Suppressor macrophage treated with lipopolysaccharide for 4 hours (primary cell): ENCODE measurements around the gene SSBP2.
A peak's percentile ranks its signal among the peaks of the same experiment; 100 is the strongest.
"Not testable (repeated sequence)": the region's sequence is repeated elsewhere in the genome, so short reads cannot be mapped to it uniquely, and the experiment has no call there.

Experiments used
- DNase-seq: peaks from one replicate; pipeline ENCODE4 v3.0.0-alpha.2; 2020

The SSBP2 gene

GRCh38 chr5:81420039-81420667 lies 330.7 kb downstream of the SSBP2 start:
- DNase-seq = peak; percentile 74

GRCh38 chr5:81418606-81419005 lies 332.3 kb downstream of the SSBP2 start:
- no peak for DNase-seq

- DNase-seq = no peak
Measured at GRCh38 chr5:81417052-81417451, 333.8 kb downstream of the SSBP2 start.

- DNase-seq = no peak
Measured at GRCh38 chr5:81409896-81410295, 341.0 kb downstream of the SSBP2 start.

GRCh38 chr5:81409361-81409760 lies 341.5 kb downstream of the SSBP2 start:
- no peak for DNase-seq

GRCh38 chr5:81408496-81408895 lies 342.4 kb downstream of the SSBP2 start:
- no peak for DNase-seq

GRCh38 chr5:81407811-81408210 lies 343.1 kb downstream of the SSBP2 start:
- not testable (repeated sequence) for DNase-seq

GRCh38 chr5:81405126-81405891 lies 345.6 kb downstream of the SSBP2 start:
- DNase-seq = no peak

- no peak for DNase-seq
Measured at GRCh38 chr5:81402192-81402930, 348.5 kb downstream of the SSBP2 start.

GRCh38 chr5:81401266-81401665 lies 349.6 kb downstream of the SSBP2 start:
- no peak for DNase-seq

GRCh38 chr5:81400375-81400774 lies 350.5 kb downstream of the SSBP2 start:
- DNase-seq = no peak

GRCh38 chr5:81398741-81399140 lies 352.2 kb downstream of the SSBP2 start:
- DNase-seq = peak; percentile 59

GRCh38 chr5:81397176-81397575 lies 353.7 kb downstream of the SSBP2 start:
- no peak for DNase-seq

- DNase-seq = no peak
Measured at GRCh38 chr5:81395262-81395661, 355.6 kb downstream of the SSBP2 start.

GRCh38 chr5:81393783-81394718 lies 356.8 kb downstream of the SSBP2 start, which contains the start of gene ACOT12:
Gene ACOT12 (minus strand): TSS chr5:81394134. CDS start chr5:81394114, 20 bp downstream.
- peak; percentile 14 for DNase-seq

GRCh38 chr5:81393430-81393782 lies 357.5 kb downstream of the SSBP2 start:
- no peak for DNase-seq

- DNase-seq = no peak
Measured at GRCh38 chr5:81389025-81389424, 361.9 kb downstream of the SSBP2 start.

GRCh38 chr5:81388169-81388568 lies 362.7 kb downstream of the SSBP2 start:
- DNase-seq = no peak

- DNase-seq = no peak
Measured at GRCh38 chr5:81383867-81384266, 367.0 kb downstream of the SSBP2 start.

- no peak for DNase-seq
Measured at GRCh38 chr5:81371354-81371876, 379.5 kb downstream of the SSBP2 start.

GRCh38 chr5:81370912-81371311 lies 380.0 kb downstream of the SSBP2 start:
- DNase-seq = no peak

GRCh38 chr5:81365541-81365940 lies 385.4 kb downstream of the SSBP2 start:
- no peak for DNase-seq
